Omental fat pad (tissue), 4 donors: ENCODE data around the gene P4HA3. TPM values are rescaled to one million over a fixed set of nuclear protein-coding genes. Genes with fewer than 3 reads are reported as not detected.
"Not testable (repeated sequence)": the region's sequence is repeated elsewhere in the genome, so short reads cannot be mapped to it uniquely, and the experiment has no call there.

Source experiments
- ATAC-seq: fragments of 150-250 bp; one replicate; pipeline ENCODE4 v1.9.1; 2016; ENCODE audit warnings: mild to moderate bottlenecking, moderate library complexity; ENCODE audit not compliant: low FRiP score
- DNase-seq: peaks from one replicate; pipeline ENCODE4 v3.0.0-alpha.2; 2019; ENCODE audit warnings: low spot score
- total RNA-seq, 4 donors: library from RNA; depleted of rRNA; stranded (reverse); fragments of >200 nt; gene quantifications; one replicate each; pipeline ENCODE4 v1.1.0, GENCODE V29; 2016
- TF ChIP-seq, protein P1 (sequence below), 3 donors: fragments of 450-650 bp; IDR thresholded peaks; one replicate each; pipeline ENCODE4 v1.5.1; 2016 to 2017; ENCODE audit warnings: antibody characterized with exemption in 3 of 3, mild to moderate bottlenecking in 3 of 3, moderate library complexity in 2 of 3

P4HA3 gene
- total RNA-seq, 4 donors from 2014 or later, result 0.50 to 4.4 (median 1.6) TPM

DNA sequence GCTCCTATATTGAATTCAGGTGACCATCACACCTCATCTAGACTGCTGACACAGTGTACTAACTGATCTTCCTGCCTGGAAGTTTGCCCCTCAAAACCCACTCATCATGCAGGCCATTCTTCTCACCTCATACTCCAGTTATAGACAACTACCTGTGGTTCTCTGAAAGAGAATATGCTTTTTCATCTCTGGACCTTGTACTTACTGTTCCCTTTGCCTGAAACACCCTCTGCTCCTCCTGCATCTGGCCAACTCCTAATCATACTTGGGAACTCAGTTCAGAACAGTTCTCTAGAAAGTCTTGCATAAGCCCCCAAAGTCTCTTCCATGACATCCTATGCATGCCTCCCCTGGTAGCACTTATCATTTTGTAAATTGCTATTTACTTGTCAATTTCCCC is 28.2 kb upstream of the P4HA3 start:
- DNase-seq, result no peak
- TF ChIP-seq, protein P1, sequence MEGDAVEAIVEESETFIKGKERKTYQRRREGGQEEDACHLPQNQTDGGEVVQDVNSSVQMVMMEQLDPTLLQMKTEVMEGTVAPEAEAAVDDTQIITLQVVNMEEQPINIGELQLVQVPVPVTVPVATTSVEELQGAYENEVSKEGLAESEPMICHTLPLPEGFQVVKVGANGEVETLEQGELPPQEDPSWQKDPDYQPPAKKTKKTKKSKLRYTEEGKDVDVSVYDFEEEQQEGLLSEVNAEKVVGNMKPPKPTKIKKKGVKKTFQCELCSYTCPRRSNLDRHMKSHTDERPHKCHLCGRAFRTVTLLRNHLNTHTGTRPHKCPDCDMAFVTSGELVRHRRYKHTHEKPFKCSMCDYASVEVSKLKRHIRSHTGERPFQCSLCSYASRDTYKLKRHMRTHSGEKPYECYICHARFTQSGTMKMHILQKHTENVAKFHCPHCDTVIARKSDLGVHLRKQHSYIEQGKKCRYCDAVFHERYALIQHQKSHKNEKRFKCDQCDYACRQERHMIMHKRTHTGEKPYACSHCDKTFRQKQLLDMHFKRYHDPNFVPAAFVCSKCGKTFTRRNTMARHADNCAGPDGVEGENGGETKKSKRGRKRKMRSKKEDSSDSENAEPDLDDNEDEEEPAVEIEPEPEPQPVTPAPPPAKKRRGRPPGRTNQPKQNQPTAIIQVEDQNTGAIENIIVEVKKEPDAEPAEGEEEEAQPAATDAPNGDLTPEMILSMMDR (IDR thresholded peaks at IDR 0.05), result no peak
- ATAC-seq, result no peak

DNA sequence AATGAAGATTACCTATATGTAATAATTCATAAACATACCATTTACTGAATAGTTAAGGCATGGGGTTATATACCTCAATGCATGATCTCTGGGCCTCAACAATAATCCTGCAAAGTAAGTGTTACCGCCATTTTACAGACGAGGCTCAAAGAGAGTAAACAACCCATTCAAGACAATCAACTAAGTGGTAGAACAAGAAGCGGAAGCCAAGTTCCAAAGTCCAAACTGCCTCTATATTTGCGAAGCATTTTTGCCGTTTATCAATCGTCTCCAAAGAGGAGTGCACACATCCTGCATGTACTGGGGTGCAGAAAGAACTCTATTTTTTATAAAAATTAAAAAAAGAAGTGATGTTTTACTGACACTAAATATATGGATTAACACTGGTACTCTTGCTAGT is 27.5 kb upstream of the P4HA3 start:
- ATAC-seq (no peak), DNase-seq (no peak)
- TF ChIP-seq, protein P1 (IDR thresholded peaks at IDR 0.05), result no peak

DNA sequence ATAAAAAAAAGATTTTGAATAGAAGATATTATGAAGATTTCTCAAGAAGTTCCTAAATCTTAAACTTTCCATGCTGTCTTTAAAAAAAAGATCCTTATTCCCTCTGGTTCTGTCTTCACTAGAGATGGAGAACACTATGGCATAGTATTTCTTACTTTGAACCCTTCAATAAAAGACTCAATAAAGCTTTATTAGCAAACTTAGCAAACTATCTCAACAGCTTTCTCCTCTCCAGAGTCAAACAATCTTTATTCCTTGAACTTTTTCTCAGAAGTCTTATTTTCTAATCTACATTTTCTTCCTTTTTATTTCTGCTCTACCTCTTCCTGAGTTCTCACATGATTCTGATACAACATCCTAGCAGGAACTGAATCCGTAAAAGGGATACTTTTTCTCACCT is 21.8 kb upstream of the P4HA3 start:
- DNase-seq (no peak), ATAC-seq (no peak)
- TF ChIP-seq, protein P1 (IDR thresholded peaks at IDR 0.05), result no peak

DNA sequence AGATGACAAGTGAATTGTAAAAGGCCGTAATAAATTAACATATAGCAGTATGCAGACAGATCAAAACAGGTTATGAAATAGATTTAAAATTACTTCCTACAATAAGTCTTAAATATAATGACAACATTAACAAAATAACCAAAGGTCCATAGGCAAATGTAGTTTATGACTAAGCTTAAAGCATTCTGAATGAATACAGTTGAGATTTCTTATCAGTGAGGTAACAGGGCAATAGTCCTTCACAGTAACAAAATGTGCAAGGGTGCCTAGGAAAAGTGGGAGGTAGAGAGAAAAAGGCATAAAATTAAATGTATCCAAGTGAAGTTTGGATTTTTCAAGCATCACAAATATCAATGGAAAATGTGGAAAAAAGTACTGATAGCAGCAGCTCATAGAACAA is 20.9 kb upstream of the P4HA3 start:
- TF ChIP-seq, protein P1 (IDR thresholded peaks at IDR 0.05), result no peak
- no peak for ATAC-seq
- no peak for DNase-seq

DNA sequence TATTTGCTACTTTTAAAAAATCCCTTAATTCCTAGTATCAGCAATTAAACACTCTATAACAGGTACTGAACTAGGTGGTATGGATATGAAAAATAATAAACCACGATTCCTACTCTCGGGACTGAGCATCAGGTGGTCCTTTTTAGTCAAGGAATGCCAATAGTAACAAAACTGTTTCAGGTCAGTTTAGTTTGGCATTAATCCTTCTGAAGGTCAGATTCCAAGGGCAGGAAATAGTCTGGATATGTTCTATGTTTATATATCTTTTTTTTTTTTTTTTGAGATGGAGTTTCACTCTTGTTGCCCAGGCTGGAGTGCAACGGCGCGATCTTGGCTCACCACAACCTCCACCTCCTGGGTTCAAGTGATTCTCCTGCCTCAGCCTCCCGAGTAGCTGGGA is 19.6 kb upstream of the P4HA3 start:
- not testable (repeated sequence) for ATAC-seq, DNase-seq

DNA sequence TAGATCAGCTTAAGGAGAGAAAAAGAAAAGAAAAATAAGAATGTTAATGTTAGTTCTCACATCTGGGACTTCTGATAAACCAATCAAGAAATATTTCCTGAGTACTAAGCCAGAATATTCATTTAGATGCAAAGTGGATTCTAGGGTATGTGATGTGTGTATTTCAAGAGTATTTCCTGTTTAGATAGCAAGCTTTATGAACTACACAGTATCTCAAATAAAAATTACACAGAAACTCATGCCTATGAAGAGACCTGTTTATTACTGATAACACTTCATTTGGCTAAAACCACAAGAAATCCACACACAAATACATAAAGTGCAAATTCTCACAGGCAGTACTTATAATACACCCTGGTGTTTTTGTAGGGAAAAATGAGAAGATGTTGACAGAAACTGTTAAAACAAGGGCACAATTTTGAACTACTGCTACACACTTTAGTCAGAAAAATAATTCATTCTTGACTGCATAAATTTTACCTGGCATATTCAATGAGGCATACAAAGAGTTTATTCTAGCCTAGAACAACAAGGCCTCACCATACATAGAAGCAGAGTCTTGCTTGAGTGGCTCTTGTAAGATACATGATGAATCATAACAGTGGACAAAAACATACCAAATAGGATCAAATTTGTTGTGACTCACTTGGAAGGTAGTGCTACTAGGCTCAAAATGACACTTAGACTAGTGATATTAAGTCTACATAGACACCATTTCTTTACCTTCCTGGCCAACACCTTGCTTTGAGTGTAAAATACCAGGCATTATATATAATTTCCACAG is 18.8 kb upstream of the P4HA3 start:
- ATAC-seq (no peak), DNase-seq (no peak)
- TF ChIP-seq, protein P1 (IDR thresholded peaks at IDR 0.05), result no peak

DNA sequence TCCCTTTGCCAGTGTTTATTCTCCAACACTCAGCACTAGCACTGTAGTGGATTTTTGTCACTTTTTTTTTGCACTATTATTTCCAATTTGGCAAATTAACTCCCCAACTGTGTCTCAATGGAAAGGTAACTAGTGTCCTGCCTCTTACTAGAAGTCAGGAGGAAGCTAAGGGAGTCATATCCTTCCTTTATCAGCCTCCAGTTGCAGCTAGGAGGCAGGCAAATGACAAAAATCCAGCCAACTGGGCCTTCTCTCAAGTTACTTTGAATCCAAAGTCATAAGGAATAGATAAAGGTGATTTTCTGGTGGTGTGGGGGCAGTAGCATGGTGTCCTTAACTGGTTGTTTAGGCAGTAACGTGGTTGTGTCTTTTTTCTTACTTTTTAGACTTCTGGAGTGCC is 15.6 kb upstream of the P4HA3 start:
- ATAC-seq (no peak), DNase-seq (no peak)
- TF ChIP-seq, protein P1 (IDR thresholded peaks at IDR 0.05), result no peak
